HL-60/S4 (cell line): ENCODE data around the gene FGF14.

Source experiments
- in situ Hi-C: fragments of 300-500 bp; cut with MboI; formaldehyde crosslinking; loops from 2 replicates; pipeline ENCODE4 v1.14.3; 2022; ENCODE audit warnings: low sequenced_read_pairs

The FGF14 gene

GRCh38 chr13:102002287-102002686 lies 399.6 kb downstream of the FGF14 start:
- in situ Hi-C loops = no loop called here

GRCh38 chr13:102000764-102001163 lies 401.1 kb downstream of the FGF14 start:
- in situ Hi-C loops = no loop called here

DNA sequence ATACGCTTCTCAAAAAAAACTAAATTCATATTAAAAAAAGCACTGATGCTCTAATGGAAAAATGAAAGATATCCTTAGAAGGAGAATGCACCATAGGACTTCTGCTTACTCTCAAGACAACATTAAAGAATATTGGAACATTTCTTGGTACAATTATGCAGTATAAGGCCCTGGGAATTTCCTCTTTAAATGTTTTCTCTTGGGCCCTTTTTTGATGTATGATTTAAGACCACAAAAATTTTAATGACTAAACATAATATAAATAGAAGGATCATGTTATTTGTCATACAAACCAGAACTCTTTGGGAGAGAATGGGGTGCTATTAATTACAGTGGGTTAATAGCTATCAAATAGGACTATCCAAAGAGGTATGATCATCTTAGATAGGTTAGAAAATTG lies 403.7 kb downstream of the FGF14 start:
- in situ Hi-C loops = no loop called here

- in situ Hi-C loops = no loop called here
Observed at GRCh38 chr13:101996954-101997353, 404.9 kb downstream of the FGF14 start.

DNA sequence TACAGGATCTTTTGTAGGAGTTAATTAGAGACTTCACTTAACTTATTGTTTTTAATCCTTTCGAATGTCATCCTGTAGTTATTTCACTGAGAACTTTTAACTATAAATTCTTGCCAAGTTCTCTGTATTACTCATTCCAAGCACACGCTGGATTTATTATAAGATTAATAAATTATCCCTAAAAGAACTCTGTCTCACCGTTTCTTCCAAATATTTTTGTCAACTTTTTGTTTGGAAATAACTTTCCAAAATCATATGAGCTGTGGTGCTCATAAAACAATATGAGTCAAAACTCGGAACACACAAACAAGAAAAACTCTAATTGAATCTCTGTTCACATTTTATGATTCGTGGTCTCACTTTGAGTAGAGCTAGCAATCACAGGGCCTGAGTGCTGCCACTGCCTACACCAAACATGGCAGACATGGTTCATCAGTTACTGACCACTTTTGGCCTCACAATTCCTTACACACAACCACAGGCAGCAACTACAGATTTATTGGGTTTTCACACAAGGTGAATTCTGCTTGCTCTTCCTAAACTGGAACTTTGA lies 412.0 kb downstream of the FGF14 start:
- in situ Hi-C loops = no loop called here

- in situ Hi-C loops = no loop called here
Observed at GRCh38 chr13:101988140-101988539, 413.7 kb downstream of the FGF14 start.

- in situ Hi-C loops = no loop called here
Observed at GRCh38 chr13:101986316-101986715, 415.5 kb downstream of the FGF14 start.

- in situ Hi-C loops = no loop called here
Observed at GRCh38 chr13:101985321-101985720, 416.5 kb downstream of the FGF14 start.

DNA sequence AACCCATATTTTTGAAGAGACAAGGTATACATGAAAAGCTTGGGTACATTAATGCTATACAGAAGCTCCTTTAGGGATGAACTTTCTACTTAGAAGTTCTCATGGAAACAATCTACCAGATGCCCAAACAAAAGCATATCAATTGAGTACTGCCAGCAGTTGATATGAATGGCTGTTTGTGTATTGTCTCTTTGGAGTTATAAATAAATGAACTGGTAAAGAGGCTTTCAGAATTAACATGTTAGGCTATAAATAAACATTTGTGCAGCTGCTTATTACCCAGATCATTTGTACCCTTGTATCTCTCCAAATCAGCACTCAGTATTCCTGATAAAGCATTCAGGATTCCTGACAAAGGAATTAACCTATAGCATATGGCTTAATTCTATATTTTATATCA lies 418.9 kb downstream of the FGF14 start:
- in situ Hi-C loops = no loop called here

DNA sequence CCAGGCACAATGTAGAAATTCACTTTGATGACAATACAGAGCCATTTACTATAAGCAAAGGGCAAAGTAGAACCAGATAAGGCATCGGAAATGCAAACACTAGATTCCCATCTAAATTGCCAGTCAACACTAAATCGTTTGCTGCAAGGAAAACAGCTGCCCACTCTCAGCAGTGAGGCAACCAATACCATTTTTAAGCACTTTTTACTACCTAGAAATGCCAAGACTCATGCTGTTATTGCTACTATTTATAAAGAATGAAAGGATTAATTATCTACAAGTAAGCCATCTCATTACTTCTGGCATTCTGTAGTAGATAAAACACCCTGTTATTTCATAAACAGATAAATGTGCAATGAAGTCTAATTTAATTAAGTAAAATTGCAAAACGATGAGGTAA lies 422.0 kb downstream of the FGF14 start:
- in situ Hi-C loops = no loop called here

GRCh38 chr13:101978552-101979315 lies 423.1 kb downstream of the FGF14 start:
- in situ Hi-C loops = no loop called here

GRCh38 chr13:101977475-101977874 lies 424.4 kb downstream of the FGF14 start:
- in situ Hi-C loops = no loop called here

DNA sequence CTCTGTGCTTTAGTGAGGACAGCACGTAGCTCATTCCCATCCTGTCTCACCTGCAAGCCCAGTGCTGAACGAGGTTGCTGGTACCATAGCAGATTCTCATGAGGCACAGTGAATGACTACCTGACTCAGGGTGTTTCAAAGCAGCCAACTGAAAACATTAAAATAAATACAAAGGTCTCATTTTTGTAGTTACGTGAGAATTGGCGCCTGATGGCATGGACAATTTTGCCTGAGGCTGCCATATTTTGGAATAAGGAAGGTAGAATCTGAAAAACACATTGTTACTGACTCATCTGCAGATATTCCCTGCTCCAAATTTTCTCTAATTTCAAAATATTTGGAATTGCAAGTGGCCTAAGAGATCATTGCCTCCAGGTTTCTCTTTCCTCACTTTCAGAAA lies 429.7 kb downstream of the FGF14 start:
- in situ Hi-C loops = no loop called here

GRCh38 chr13:101970341-101970740 lies 431.5 kb downstream of the FGF14 start:
- in situ Hi-C loops = no loop called here

DNA sequence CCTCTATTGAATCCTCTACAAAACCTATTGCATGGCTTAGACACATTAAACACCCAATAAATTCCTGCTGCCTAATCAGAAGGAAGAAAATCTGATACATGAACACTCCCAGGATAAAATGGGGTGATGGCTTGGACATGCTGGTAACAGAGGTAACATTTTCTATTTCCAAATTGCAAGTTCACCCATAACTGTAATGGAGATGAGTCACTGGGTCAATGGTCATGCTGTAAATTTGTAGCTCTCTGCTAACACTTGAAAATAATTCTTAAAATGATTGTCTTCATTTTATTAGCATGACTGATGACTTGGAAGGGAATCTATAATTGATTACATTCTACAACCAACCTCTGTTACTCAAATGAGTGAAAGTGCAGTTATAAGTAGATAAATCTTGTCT lies 434.1 kb downstream of the FGF14 start:
- in situ Hi-C loops = no loop called here

DNA sequence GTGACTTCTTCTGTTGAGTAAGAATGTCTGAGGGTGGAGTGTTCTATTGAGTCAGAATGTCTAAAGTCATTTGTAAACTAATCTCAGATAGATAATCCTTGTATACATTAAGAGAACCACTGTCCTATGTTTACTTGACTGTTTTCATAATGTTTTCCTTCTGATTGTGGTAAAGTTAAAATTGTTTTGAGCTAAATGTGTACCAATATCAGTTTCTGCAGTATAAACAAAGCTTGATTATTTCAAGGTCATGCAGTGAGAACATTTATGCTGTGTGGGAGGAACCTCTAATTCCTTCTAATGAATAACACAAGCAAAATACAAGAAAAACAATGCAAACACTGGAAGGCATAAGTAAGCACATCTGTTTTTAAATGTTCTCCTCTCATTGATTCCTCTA lies 434.6 kb downstream of the FGF14 start:
- in situ Hi-C loops = no loop called here

GRCh38 chr13:101965096-101965495 lies 436.8 kb downstream of the FGF14 start:
- in situ Hi-C loops = no loop called here

DNA sequence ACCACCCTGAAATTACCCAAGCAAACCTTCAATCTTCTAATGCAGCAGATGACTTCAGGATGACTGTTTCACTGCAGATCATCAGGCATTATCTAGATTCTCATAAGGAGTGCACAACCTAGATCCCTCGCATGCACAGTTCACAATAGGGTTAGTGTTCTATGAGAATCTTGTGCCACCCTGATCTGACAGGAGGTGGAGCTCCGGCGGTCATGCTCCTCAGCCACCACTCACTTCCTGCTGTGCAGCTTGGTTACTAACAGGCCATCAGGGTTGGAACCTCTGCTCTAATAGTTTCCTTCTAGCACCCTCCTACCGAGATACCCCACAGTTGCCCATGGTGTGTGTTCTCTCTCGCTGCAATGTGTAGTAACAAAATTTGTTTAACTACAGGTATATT lies 442.8 kb downstream of the FGF14 start:
- in situ Hi-C loops = no loop called here

DNA sequence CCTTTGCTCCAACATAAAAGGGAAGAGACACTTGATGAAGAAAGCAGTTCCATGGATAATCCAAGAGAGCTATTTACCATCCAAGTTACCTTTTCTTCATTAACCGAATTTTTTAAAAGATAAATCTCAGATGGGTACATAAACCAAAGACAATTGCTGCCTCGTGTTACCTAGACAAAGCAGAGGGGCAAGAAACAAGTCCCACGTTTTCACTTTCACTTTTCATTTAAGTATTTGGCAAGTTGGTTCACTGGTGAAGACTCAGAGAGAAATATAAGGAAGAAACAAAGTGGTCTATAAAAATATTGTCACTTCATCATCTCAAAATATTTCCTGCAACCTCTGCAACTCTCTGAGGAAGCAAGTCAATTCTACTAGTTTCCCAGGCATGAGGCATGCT lies 446.1 kb downstream of the FGF14 start:
- in situ Hi-C loops = no loop called here

- in situ Hi-C loops = no loop called here
Observed at GRCh38 chr13:101951114-101951513, 450.7 kb downstream of the FGF14 start.

DNA sequence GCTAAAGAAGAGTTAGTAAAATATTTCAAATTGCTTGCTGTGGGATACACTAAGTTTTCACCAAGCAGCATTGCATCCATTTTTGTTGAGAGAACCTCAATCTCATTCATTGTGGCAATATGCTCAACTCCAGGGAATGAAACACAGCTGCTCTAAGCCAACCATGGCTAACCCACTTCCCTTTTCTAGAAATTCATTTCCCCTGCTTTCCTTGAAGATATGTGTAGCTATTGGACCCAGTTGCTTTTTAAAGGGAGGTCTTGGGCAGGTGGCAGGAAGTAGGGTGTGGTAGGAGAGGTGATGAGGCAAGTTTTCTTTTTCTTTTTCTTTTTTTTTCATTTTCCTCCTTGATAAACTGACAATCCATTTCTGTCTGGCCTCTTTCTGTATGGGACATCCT lies 452.2 kb downstream of the FGF14 start:
- in situ Hi-C loops = no loop called here

DNA sequence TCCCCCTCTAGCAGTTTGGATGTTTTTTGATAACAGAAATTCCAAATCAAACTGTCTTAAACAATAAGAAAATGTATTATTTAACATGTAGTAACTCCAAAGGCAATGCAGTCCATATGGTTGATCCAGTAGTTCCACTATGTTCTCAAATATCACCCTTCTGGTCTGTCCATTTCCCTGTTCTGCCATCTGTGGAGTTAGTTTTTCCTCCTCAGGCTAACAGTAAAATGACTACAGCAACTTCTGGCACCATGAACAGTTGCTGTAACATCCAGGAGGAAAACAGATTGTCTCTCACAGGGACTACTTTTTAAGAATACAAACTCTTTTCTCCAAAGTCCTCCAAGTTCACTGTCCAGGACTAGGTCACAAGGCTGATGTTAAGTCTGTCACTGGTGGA lies 455.4 kb downstream of the FGF14 start:
- in situ Hi-C loops = no loop called here

- in situ Hi-C loops = no loop called here
Observed at GRCh38 chr13:101945435-101945834, 456.4 kb downstream of the FGF14 start.
